Gastrocnemius medialis (tissue), 4 donors: ENCODE data around the gene GAS7. TPM values are rescaled to one million over a fixed set of nuclear protein-coding genes. Genes with fewer than 3 reads are reported as not detected.

Experiments used
- ATAC-seq, 2 donors: fragments of 150-250 bp; one replicate each; pipeline ENCODE4 v1.9.1; 2016
- DNase-seq, 2 donors: peaks; one replicate each; pipeline ENCODE4 v3.0.0-alpha.2; 2019
- H3K27ac ChIP-seq, 4 donors: fragments of 200-600 bp; sonication (generic); 1 replicate in 1 of 4; 2 replicates in 3 of 4; pipeline ENCODE4 v1.5.1; 2016 to 2018; ENCODE audit warnings: mild to moderate bottlenecking in 2 of 4, moderate library complexity in 1 of 4
- H3K27me3 ChIP-seq, 3 donors: fragments of 200-600 bp; sonication (generic) in 2 of 3; 1 replicate in 1 of 3; 2 replicates in 2 of 3; pipeline versions ENCODE4 v1.5.1 to v1.6.0; 2016 to 2019; ENCODE audit warnings: mild to moderate bottlenecking in 1 of 3, moderate library complexity in 1 of 3
- H3K36me3 ChIP-seq, 2 donors: fragments of 200-600 bp; sonication (generic) in 1 of 2; one replicate each; pipeline ENCODE4 v1.5.1; 2017 to 2018
- H3K4me1 ChIP-seq, 2 donors: fragments of 200-600 bp; sonication (generic) in 1 of 2; one replicate each; pipeline ENCODE4 v1.5.1; 2016 to 2017; ENCODE audit warnings: mild to moderate bottlenecking in 2 of 2
- H3K4me3 ChIP-seq, 4 donors: fragments of 200-600 bp; sonication (generic) in 3 of 4; 1 replicate in 1 of 4; 2 replicates in 3 of 4; pipeline ENCODE4 v1.5.1; 2016 to 2019; ENCODE audit warnings: mild to moderate bottlenecking in 2 of 4
- H3K9me3 ChIP-seq, 3 donors: fragments of 200-600 bp; sonication (generic) in 2 of 3; 1 replicate in 1 of 3; 2 replicates in 2 of 3; pipeline ENCODE4 v1.5.1; 2016 to 2019
- POLR2A ChIP-seq, 2 donors: fragments of 450-650 bp; IDR thresholded peaks; one replicate each; pipeline ENCODE4 v1.6.1; 2017; ENCODE audit warnings: antibody characterized with exemption in 2 of 2, mild to moderate bottlenecking in 2 of 2, moderate library complexity in 2 of 2
- in situ Hi-C, 4 donors: fragments of 200-750 bp; cut with MboI; loops; one replicate each; pipeline versions ENCODE4 v1.15.0 to v1.8.0; 2017; ENCODE audit warnings: low sequenced_read_pairs in 4 of 4
- intact Hi-C: fragments of 100-400 bp; cut with DNase I; formaldehyde crosslinking; loops from one replicate; pipeline ENCODE4 v1.15.1; 2023; ENCODE audit warnings: low total_unique reads
- total RNA-seq, 4 donors: library from RNA; depleted of rRNA; stranded (reverse); fragments of >200 nt; gene quantifications; one replicate each; pipeline versions ENCODE4 v1.1.0 to v1.2.3, GENCODE V29; 2016
- TF ChIP-seq, protein P1 (sequence below), 5 experiments: fragments of 450-650 bp in 3 of 5; fragments of 200-600 bp in 2 of 5; sonication (generic) in 2 of 5; IDR thresholded peaks in 4 of 5; conservative IDR thresholded peaks in 1 of 5; 1 replicate in 4 of 5; 2 replicates in 1 of 5; pipeline ENCODE4 v1.5.1; 2016 to 2019; ENCODE audit warnings: antibody characterized with exemption in 5 of 5, mild to moderate bottlenecking in 3 of 5, moderate library complexity in 3 of 5

The GAS7 gene
- total RNA-seq, 4 donors from 2014 or later = 5.8 to 7.1 (median 6.1) TPM

DNA sequence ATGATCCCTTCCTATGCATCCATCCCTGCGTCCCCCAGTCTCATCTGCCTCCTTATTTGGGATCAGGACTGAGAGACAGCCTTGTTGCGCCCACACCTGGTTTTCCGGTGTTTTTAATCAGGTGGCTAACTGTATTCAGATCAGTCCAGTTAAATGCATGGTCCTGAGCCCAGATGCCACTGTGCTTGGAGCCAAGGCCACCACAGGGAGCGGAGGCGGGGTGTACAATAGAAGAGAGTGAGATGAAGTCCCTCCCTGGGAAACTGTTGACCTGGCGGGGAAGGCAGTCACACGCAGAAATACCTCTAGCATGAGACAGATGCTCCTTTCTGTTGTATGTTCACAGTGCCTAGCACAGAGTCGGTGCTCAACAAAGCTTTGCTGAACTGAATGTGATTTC, 299.6 kb downstream of the GAS7 start:
- Histone ChIP-seq H3K27me3 (no peaks in the 10 kb centered on the region), H3K36me3 (no peaks in the 10 kb centered on the region), H3K9me3 (no peaks in the 10 kb centered on the region), H3K4me3 (no peak overlapping the region), H3K27ac (no peak overlapping the region), H3K4me1 (no peaks in the 10 kb centered on the region)
- in situ Hi-C loops (no loop called here), intact Hi-C loops (no loop called here)
- TF ChIP-seq, protein P1, sequence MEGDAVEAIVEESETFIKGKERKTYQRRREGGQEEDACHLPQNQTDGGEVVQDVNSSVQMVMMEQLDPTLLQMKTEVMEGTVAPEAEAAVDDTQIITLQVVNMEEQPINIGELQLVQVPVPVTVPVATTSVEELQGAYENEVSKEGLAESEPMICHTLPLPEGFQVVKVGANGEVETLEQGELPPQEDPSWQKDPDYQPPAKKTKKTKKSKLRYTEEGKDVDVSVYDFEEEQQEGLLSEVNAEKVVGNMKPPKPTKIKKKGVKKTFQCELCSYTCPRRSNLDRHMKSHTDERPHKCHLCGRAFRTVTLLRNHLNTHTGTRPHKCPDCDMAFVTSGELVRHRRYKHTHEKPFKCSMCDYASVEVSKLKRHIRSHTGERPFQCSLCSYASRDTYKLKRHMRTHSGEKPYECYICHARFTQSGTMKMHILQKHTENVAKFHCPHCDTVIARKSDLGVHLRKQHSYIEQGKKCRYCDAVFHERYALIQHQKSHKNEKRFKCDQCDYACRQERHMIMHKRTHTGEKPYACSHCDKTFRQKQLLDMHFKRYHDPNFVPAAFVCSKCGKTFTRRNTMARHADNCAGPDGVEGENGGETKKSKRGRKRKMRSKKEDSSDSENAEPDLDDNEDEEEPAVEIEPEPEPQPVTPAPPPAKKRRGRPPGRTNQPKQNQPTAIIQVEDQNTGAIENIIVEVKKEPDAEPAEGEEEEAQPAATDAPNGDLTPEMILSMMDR (IDR thresholded peaks at IDR 0.05 in 4 of 5, conservative IDR thresholded peaks at IDR 0.05 in 1 of 5) = no peak
- no peak for TF ChIP-seq POLR2A (IDR thresholded peaks at IDR 0.05)
- ATAC-seq (no peak), DNase-seq (no peak)

DNA sequence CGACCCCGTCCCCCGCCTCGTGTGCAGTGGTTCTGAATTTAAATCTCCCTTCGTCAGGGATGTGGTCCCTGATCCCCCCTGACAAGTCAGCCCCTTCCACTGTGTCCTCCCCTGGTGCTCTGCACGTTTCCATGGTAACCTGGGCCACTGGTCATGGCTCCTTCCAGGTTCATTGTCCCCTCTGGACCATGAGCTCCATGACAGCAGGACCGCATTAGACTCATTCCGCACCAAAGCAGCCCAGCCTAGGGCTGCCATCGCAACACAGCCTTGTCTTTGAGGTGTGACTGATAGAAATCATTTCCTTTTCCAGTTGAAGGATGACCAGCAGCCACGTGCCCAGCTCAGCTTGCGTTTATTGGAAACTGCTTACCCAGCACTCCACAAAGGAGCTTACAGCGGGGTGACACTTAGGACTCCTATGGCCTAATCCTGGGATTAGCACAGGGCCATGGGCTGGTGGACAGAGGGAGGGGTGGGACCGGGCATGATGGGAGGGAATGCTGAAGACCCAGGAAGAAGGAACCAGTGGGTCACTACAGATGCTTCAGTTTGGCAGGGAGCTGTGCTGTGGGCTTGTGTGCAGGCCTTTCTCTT, 300.9 kb downstream of the GAS7 start:
- Histone ChIP-seq H3K36me3 (no peaks in the 10 kb centered on the region), H3K9me3 (no peaks in the 10 kb centered on the region), H3K4me1 (no peaks in the 10 kb centered on the region), H3K27me3 (no peaks in the 10 kb centered on the region), H3K4me3 (no peak overlapping the region), H3K27ac (no peak overlapping the region)
- in situ Hi-C loops (no loop called here), intact Hi-C loops (no loop called here)
- DNase-seq (no peak), ATAC-seq (no peak)
- TF ChIP-seq POLR2A (IDR thresholded peaks at IDR 0.05) = no peak
- TF ChIP-seq, protein P1 (IDR thresholded peaks at IDR 0.05 in 4 of 5, conservative IDR thresholded peaks at IDR 0.05 in 1 of 5) = no peak

DNA sequence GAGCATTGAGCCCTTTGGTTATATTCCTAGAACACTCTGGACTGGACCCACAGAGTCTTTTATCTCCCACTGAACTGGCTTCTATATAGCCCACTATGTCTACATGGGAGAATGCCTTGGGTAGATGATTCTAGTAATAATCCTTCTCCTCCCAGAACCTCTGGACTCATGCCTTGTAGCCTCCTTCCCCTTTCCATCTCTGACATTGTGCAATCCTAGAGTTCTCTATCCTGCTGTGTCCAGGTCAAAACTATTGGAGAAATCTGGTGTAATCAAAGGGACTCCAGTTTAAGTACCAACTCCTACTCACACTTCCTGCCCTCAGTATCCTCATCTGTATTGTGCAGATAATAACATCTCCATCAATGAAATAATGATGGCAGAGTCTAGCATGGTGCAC, 302.5 kb downstream of the GAS7 start:
- DNase-seq (no peak), ATAC-seq (no peak)
- Histone ChIP-seq H3K36me3 (no peaks in the 10 kb centered on the region), H3K9me3 (no peaks in the 10 kb centered on the region), H3K27ac (no peak overlapping the region), H3K27me3 (no peaks in the 10 kb centered on the region), H3K4me3 (no peak overlapping the region), H3K4me1 (no peaks in the 10 kb centered on the region)
- intact Hi-C loops = no loop called here
- no peak for TF ChIP-seq POLR2A (IDR thresholded peaks at IDR 0.05)
- TF ChIP-seq, protein P1 (IDR thresholded peaks at IDR 0.05 in 4 of 5, conservative IDR thresholded peaks at IDR 0.05 in 1 of 5) = no peak
- in situ Hi-C loops = no loop called here

DNA sequence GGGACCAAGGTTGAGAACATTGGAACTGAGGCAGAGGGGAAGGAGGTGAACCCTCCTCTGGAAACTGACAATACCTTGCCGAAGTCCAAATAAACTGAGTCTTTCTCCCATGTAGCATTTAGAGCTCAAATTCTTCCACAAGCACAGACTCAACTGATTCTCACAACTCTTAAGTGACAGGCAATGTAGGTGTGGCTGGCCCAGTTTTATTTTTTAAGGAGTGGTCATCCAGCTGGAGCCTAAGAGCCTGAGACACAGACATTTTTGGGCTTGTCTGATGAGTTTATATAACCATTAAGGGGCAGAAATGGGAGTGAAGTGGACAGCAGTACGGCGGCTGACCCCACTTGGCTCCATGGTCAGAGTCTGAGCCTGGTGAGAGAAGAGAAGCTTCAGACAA, 304.2 kb downstream of the GAS7 start:
- Histone ChIP-seq H3K27me3 (no peaks in the 10 kb centered on the region), H3K4me3 (no peak overlapping the region), H3K36me3 (no peaks in the 10 kb centered on the region), H3K4me1 (no peaks in the 10 kb centered on the region), H3K9me3 (no peaks in the 10 kb centered on the region), H3K27ac (no peak overlapping the region)
- in situ Hi-C loops = no loop called here
- ATAC-seq (no peak), DNase-seq (no peak)
- intact Hi-C loops = no loop called here
- TF ChIP-seq, protein P1 (IDR thresholded peaks at IDR 0.05 in 4 of 5, conservative IDR thresholded peaks at IDR 0.05 in 1 of 5) = no peak
- TF ChIP-seq POLR2A (IDR thresholded peaks at IDR 0.05) = no peak
